Activated CD4-positive, CD25-positive, alpha-beta regulatory T cell (primary cell): ENCODE measurements around the gene KANSL1.
"Not testable (repeated sequence)": the region's sequence is repeated elsewhere in the genome, so short reads cannot be mapped to it uniquely, and the experiment has no call there.

Source experiments
- DNase-seq, 4 experiments: peaks; one replicate each; lab custom pipeline; 2025; lab: John Stamatoyannopoulos, UW

Gene KANSL1

GRCh38 chr17:46193626-46194392, 580 bp upstream of the KANSL1 start:
- DNase-seq, result peak; percentile 85 to 93 (median 90)

DNA sequence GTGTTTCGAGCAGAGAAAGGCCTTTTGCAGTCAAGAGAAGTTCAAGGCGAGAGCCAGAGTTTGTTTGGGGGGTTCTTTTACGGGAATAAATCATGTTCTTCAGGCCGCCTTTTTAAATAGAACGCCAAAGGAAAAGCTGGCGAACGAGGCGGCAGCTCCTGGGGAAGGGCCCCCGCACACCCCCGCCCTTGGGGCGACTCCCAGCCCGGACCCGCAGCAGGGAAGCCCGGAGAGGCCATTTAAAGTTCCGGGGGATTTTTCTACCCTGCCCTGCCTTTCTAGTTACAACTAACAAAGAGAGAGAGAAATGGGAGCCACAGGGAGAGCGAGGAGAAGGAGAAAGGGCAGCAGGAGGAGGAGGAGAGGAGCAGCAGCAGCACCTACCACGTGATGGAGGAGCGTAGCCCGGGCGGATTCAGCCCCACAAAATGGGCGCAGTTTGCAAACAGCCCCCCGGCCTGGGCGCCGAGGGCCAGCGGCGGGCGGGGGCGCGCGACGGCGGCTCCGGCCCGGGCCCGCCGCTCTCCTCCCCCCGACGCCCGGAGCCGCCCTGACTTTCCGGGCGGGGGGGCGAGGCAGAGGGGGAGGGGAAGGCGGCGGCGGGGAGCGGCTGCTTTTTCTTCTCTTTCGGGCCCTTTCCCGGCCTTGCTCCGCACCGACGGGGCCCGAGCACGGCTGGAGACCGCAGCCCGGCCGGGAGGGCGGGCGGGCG, 634 bp downstream of the KANSL1 start:
- peak; percentile 55 to 73 (median 61) for DNase-seq

GRCh38 chr17:46192189-46192438, 1.1 kb downstream of the KANSL1 start:
- DNase-seq, result no peak

- no peak for DNase-seq
These were observed 1.7 kb downstream of the KANSL1 start for GRCh38 chr17:46191322-46192188.

GRCh38 chr17:46190763-46191162, 2.5 kb downstream of the KANSL1 start:
- no peak for DNase-seq

DNA sequence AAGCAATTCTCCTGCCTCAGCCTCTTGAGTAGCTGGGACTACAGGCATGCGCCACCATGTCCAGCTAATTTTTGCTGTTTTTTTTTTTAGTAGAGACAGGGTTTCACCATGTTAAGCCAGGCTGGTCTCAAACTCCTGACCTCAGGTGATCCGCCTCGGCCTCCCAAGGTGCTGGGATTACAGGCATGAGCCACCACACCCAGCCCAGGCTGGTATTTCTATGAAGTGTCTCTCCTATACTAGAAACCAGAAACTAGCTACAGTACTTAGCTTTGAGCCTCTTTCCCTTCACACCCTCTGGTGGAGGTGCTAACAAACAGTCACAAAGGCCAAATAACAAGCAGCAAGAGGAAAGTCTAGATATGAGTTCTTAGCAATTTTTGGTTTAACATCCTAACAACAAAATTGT, 6.4 kb downstream of the KANSL1 start:
- not testable (repeated sequence) for DNase-seq

GRCh38 chr17:46184696-46185095, 8.5 kb downstream of the KANSL1 start:
- DNase-seq, result no peak

DNA sequence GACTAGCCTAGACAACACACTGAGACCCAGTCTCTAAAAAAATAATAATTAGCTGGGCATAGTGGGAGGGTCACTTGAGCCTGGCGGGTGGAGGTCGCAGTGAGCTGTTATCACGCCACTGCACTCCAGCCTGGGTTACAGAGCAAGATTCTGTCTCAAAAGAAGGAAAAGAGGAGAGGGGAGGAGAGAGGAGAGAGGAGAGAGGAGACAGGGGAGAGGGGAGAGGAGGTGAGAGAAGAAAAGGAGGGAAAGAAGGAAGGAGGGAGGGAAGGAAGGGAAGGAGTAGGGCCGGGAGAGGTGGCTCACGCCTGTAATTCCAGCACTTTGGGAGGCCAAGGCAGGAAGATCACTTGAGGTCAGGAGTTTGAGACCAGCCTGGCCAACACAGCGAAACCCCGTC, 9.8 kb downstream of the KANSL1 start:
- not testable (repeated sequence) for DNase-seq

- DNase-seq, result no peak
These were observed 10.3 kb downstream of the KANSL1 start for GRCh38 chr17:46182961-46183360.

GRCh38 chr17:46181940-46182339, 11.3 kb downstream of the KANSL1 start:
- DNase-seq, result no peak

- not testable (repeated sequence) for DNase-seq
These were observed 11.9 kb downstream of the KANSL1 start for GRCh38 chr17:46181316-46181715.

GRCh38 chr17:46180892-46181274, 12.3 kb downstream of the KANSL1 start:
- DNase-seq, result no peak

DNA sequence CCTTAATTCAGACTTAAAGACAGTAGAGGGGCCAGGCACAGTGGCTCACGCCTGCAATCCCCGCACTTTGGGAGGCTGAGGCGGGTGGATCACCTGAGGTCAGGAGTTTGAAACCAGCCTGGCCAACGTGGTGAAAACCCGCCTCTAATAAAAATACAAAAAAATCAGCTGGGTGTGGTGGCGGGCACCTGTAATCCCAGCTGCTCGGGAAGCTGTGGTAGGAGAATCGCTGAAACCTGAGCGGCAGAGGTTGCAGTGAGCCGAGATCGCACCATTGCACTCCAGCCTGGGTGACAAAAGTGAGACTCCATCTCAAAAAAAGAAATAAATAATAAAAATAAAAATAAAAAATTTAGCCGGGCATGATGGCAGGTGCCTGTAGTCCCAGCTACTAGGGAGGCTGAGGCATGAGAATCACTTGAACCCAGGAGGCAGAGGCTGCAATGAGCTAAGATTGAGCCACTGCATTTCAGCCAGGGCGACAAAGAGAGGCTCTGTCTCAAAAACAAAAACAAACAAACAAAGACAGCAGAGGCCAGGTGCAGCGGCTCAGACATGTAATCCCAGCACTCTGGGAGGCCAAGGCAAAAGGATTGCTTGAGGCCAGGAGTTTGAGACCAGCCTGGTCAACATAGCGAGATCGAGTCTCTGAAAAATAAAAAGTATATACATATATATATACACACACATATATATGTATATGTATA, 12.9 kb downstream of the KANSL1 start:
- not testable (repeated sequence) for DNase-seq

DNA sequence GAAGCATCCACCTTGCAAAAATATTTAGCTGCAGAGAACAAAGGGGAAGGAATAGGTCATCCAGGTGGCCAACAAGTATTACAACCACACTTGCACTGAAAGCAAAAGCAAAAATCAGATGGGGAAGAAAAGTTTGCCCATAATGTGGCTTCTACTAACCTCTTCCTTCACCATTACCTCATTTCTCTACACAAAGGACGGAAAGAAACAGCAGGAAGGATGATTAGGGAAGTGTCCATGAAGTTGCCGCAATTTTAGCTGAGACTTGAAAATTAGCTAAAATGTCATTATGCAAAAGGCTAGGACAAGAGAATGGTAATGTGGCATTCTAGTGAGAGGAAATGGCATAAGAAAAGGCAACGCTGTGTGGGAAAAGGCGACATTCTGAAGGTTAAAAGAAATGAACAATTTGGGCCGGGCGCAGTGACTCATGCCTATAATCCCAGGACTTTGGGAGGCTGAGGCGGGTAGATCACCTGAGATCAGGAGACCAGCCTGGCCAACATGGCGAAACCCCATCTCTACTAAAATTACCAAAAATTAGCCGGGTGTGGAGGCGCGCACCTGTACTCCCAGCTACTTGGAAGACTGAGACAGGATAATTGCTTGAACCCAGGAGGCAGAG, 13.7 kb downstream of the KANSL1 start:
- DNase-seq, result no peak

DNA sequence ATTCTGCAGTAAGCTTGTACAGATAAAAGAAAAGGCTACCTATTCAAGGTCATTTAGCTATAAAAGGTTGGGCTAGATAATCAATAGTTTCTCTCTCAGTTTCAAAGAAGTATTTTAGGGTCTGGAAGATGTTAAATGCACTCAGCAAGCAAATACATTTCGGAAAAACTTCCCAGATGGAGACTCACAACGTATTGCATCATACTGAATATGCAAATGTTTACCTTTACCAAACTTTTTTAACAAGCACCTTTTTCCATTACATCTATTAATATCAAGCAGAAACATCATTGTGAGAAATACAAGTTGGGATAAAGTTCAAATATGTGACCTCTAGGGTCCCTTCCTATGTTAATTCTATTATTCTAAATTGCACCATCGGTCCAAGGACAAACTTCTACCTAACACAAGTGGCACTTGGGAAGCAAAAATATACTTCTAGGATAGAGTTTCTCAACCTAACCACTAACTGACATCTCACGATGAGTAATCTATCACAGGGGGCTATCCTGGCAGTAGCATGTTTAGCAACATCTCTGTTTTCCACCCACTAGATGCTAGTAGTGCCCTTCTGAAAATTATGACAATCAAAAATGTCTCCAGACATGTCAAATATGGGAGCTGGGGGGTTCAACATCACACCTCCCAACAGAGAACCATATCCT, 14.5 kb downstream of the KANSL1 start:
- DNase-seq, result no peak

DNA sequence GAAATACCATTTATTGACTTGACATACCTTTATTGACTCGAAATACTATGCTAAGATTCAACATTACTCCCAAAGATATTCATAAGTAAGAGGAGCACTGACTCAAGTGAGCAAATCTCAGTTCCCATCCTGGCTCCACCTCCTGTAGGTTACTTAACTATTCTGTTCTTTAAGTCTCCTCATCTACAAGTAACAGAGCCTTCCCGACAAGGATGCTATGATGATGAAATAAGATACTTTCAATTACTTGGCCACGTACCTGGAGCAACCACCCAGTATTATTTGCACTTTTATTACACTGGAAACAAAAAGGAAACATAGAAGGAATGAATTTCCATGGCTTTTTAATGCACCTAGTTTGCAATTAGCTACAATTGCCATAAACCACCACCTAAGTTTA, 16.3 kb downstream of the KANSL1 start:
- no peak for DNase-seq

GRCh38 chr17:46175891-46176290, 17.3 kb downstream of the KANSL1 start:
- no peak for DNase-seq

DNA sequence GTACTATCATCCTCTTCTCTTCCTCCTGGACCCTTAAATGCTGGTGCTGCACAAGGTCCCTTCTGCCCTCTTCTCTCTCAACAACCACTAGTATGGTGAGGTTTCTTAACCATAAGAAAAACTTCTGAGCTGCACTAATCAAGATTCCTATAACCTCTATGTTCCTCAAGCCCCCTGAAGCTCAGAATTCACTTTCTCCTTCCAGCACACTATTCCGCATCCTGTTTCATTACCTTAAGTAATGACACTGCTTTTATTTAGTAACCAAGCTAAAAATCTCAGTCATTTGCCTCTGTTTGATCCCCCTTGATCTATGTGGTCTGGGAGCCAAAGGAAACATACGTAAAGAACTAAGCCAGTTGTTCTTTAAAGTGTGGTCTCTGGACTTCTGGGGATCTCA, 20.1 kb downstream of the KANSL1 start:
- DNase-seq, result no peak

DNA sequence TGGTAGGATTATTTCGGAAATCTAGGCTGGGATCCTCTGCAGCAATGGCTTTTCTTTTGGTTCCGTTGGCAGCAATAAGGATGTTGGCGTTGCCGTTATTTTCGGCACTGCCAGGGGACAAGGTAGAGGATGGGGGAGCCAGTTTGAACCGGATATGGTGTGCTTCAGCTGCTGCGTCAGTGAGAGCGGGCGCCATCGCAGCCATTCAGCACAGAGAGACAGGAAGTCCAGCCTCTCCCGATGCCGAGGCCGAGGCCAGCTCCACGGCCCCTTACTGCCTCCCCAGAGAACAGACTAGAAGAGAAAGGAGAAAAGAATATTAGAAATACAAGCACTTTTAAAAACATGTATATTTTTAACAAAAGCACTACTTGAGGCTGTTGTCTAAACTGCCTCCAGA, 21.3 kb downstream of the KANSL1 start:
- no peak for DNase-seq

DNA sequence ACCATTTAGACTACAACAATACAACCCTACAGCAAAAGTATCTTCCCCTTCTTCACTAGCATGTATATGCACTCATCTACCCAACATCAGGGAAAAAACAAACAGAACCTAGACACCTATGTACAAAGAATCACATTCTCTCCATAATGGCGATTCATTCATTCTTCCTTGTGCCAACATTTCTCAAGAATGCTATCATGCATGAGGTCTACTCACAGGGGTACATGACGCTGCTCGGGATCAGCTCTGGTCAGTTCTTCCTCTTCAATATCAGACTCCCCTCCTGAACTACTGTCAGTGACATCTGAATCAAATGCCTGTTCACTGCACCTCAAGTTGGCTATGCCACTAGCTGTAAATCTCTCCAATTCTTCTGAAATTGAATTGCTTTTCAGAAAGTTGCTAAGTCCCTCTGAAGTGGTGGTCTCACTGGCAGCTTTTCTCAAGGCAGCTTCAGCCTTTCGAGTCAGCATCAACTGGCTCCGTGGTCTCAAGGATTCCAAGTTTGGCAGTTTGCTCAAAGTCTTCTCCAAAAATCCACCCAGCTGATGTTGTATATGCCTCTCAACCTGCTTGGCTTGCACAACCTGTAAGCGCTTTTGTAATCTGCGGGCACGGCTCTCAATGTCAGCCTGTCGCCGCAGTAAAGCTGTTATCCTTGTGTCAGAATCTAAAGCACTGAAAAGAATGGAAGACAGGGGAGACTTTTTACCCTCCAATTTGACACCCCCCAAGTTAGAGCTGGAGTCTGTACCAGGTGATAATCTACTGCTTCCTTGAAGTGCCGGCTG, 22.4 kb downstream of the KANSL1 start:
- DNase-seq, result no peak
